ENCODE data around the gene PRKN.

PRKN gene

DNA sequence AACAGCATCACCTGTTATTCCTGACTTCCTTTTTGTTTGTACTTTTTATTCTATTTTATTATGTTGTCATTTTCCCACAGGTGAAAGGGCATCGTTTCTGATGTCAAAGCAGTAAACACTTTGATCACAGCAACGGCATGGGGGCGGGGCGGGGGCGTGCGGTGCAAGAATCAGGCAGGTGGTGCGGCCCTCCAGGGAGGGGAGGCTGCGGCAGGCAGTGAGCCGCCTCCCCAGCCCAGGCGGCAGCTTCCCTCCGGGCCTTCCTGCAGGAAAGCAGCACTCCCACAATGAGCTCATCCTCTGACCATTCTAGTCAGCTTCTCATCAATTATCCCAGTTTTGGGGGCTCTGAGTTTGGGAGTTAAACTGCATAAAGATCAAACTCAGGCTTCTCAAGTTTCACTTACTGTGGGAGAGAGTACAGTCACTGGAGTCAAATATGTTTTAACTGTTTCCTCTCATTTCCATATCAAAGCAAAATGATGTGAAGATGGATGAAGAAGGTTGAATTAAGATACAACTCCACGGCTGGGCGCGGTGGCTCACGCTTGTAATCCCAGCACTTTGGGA lies 845.3 kb downstream of the PRKN start:
- H3K4me1 ChIP-seq (ENCODE audit: low read depth, poor library complexity, severe bottlenecking), result no peaks in the 10 kb centered on the region
- no peak overlapping the region for H3K9ac ChIP-seq
- no peaks in the 10 kb centered on the region for H3K36me3 ChIP-seq (ENCODE audit: insufficient read depth)
- no peaks in the 10 kb centered on the region for H3K79me2 ChIP-seq (ENCODE audit: insufficient read depth, low read depth)
- H3K4me2 ChIP-seq, result no peak overlapping the region
- no peak overlapping the region for H3K4me3 ChIP-seq (IDR thresholded peaks at IDR 0.05; ENCODE audit: insufficient read depth, low read depth, low read length)
- no peaks in the 10 kb centered on the region for H3K27me3 ChIP-seq (ENCODE audit: insufficient read depth, low read depth)
- H4K20me1 ChIP-seq (ENCODE audit: insufficient read depth), result no peaks in the 10 kb centered on the region
- TF ChIP-seq, protein P1, sequence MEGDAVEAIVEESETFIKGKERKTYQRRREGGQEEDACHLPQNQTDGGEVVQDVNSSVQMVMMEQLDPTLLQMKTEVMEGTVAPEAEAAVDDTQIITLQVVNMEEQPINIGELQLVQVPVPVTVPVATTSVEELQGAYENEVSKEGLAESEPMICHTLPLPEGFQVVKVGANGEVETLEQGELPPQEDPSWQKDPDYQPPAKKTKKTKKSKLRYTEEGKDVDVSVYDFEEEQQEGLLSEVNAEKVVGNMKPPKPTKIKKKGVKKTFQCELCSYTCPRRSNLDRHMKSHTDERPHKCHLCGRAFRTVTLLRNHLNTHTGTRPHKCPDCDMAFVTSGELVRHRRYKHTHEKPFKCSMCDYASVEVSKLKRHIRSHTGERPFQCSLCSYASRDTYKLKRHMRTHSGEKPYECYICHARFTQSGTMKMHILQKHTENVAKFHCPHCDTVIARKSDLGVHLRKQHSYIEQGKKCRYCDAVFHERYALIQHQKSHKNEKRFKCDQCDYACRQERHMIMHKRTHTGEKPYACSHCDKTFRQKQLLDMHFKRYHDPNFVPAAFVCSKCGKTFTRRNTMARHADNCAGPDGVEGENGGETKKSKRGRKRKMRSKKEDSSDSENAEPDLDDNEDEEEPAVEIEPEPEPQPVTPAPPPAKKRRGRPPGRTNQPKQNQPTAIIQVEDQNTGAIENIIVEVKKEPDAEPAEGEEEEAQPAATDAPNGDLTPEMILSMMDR (conservative IDR thresholded peaks at IDR 0.05; ENCODE audit: low read depth, low read length), result no peak
- H2AFZ ChIP-seq (ENCODE audit: low read depth), result no peak overlapping the region
- no peak overlapping the region for H3K27ac ChIP-seq

DNA sequence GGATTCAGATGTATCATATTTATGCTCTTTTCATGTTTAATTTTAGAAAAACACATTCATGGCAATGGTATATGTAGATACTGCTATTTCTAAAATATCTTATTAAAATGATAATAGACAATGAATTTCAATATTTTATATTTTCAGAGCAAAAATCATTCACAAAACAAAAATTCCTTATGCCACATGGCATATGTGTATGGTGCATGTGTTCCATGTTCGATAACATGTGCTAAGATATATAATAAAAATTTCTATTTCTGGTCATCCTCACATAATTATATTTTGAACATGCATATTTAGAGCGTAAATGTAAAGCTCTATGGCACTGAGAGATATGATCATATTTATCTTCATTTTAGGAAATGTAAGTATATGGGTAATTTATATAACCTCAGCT lies 847.5 kb downstream of the PRKN start:
- H4K20me1 ChIP-seq (ENCODE audit: insufficient read depth), result no peaks in the 10 kb centered on the region
- TF ChIP-seq, protein P1 (conservative IDR thresholded peaks at IDR 0.05; ENCODE audit: low read depth, low read length), result no peak

DNA sequence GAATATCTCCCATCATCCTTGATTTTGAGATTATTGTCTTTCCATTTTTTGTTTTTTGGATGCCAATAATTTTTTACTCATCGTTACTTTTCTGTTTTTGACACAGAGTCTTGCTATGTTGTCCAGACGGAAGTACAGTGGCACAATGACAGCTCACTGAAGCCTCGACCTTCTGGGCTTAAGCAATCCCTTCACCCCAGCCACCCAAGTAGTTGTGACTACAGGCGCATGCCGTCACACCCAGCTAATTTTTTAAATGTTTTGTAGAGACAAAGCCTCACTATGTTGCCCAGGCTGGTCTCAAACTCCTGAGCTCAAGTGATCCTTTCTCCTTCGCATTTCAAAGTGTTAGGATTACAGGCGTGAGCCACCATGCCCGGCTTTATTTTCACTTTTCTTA lies 851.3 kb downstream of the PRKN start:
- no peak overlapping the region for H2AFZ ChIP-seq (ENCODE audit: low read depth)
- no peaks in the 10 kb centered on the region for H3K4me1 ChIP-seq (ENCODE audit: low read depth, poor library complexity, severe bottlenecking)
- no peak overlapping the region for H3K4me2 ChIP-seq
- TF ChIP-seq, protein P1 (conservative IDR thresholded peaks at IDR 0.05; ENCODE audit: low read depth, low read length), result no peak
- H4K20me1 ChIP-seq (ENCODE audit: insufficient read depth), result no peaks in the 10 kb centered on the region
- H3K27me3 ChIP-seq (ENCODE audit: insufficient read depth, low read depth), result no peaks in the 10 kb centered on the region
- no peak overlapping the region for H3K4me3 ChIP-seq (IDR thresholded peaks at IDR 0.05; ENCODE audit: insufficient read depth, low read depth, low read length)
- no peak overlapping the region for H3K9ac ChIP-seq
- H3K79me2 ChIP-seq (ENCODE audit: insufficient read depth, low read depth), result no peaks in the 10 kb centered on the region
- no peaks in the 10 kb centered on the region for H3K36me3 ChIP-seq (ENCODE audit: insufficient read depth)
- no peak overlapping the region for H3K27ac ChIP-seq

More for the DNA sequence above, 847.5 kb downstream of the PRKN start:
- H3K9ac ChIP-seq, result no peak overlapping the region
- H3K27ac ChIP-seq, result no peak overlapping the region
- H3K79me2 ChIP-seq (ENCODE audit: insufficient read depth, low read depth), result no peaks in the 10 kb centered on the region
- H2AFZ ChIP-seq (ENCODE audit: low read depth), result no peak overlapping the region
- H3K4me2 ChIP-seq, result no peak overlapping the region
- H3K27me3 ChIP-seq (ENCODE audit: insufficient read depth, low read depth), result no peaks in the 10 kb centered on the region
- H3K36me3 ChIP-seq (ENCODE audit: insufficient read depth), result no peaks in the 10 kb centered on the region
- H3K4me3 ChIP-seq (IDR thresholded peaks at IDR 0.05; ENCODE audit: insufficient read depth, low read depth, low read length), result no peak overlapping the region
- no peaks in the 10 kb centered on the region for H3K4me1 ChIP-seq (ENCODE audit: low read depth, poor library complexity, severe bottlenecking)

DNA sequence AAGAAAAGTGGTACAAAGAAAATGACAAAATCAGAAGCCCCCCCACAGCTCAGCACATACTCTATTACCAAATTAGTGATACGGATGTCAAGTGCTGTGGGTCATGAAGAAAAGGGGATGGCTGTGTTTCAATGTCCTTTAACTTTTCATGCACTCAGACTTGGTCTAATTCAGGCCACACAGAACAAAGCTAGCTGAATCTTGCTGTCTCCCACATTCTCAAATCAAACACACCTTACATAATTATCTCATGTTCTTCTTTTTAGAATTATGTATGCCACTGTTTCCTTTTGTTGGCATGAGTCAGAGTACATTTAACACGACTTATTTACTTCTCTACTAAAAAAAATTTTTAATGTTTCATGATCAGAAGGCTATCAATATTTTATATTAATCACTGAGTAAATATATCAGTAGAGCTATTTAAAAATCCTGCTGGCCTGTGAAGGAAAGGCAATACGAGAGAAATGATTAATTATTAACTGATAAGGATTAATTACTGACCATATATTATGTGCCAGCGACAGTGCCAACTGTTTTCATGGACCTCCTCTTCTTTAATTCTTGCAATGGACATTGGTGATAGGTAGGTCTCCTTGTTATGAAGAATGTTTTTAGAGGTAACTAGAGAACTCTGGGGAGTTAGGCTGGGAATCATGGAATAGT lies 857.2 kb downstream of the PRKN start:
- no peak overlapping the region for H3K9ac ChIP-seq
- no peak overlapping the region for H3K27ac ChIP-seq

More for the DNA sequence above, 857.2 kb downstream of the PRKN start:
- H3K4me2 ChIP-seq, result no peak overlapping the region
- H4K20me1 ChIP-seq (ENCODE audit: insufficient read depth), result no peaks in the 10 kb centered on the region
- no peaks in the 10 kb centered on the region for H3K4me1 ChIP-seq (ENCODE audit: low read depth, poor library complexity, severe bottlenecking)
- no peaks in the 10 kb centered on the region for H3K79me2 ChIP-seq (ENCODE audit: insufficient read depth, low read depth)
- H2AFZ ChIP-seq (ENCODE audit: low read depth), result no peak overlapping the region
- H3K4me3 ChIP-seq (IDR thresholded peaks at IDR 0.05; ENCODE audit: insufficient read depth, low read depth, low read length), result no peak overlapping the region
- no peaks in the 10 kb centered on the region for H3K27me3 ChIP-seq (ENCODE audit: insufficient read depth, low read depth)
- H3K36me3 ChIP-seq (ENCODE audit: insufficient read depth), result no peaks in the 10 kb centered on the region
- TF ChIP-seq, protein P1 (conservative IDR thresholded peaks at IDR 0.05; ENCODE audit: low read depth, low read length), result no peak
